WERI-Rb-1 (cell line): ENCODE data around the gene GON4L.
"Not testable (repeated sequence)": the region's sequence is repeated elsewhere in the genome, so short reads cannot be mapped to it uniquely, and the experiment has no call there.

Experiments
- DNase-seq: peaks from one replicate; pipeline ENCODE4 v3.0.0-alpha.2; 2020
- H3K27ac ChIP-seq: fragments of 250-450 bp; sonication (Bioruptor Pico); 2 replicates; pipeline ENCODE4 v1.5.1; 2020; ENCODE audit warnings: mild to moderate bottlenecking, moderate library complexity
- H3K27me3 ChIP-seq: fragments of 250-450 bp; sonication (Bioruptor Pico); 2 replicates; pipeline ENCODE4 v1.5.1; 2021; ENCODE audit warnings: mild to moderate bottlenecking, low read depth, moderate library complexity; ENCODE audit not compliant: insufficient read depth, severe bottlenecking
- H3K36me3 ChIP-seq: fragments of 250-450 bp; sonication (Bioruptor Pico); 2 replicates; pipeline ENCODE4 v1.5.1; 2020; ENCODE audit warnings: mild to moderate bottlenecking, moderate library complexity
- H3K4me3 ChIP-seq: 2 replicates; pipeline ENCODE4 v1.5.1; 2011; ENCODE audit warnings: low read depth, mild to moderate bottlenecking, control low read depth, low read length
- H3K9me3 ChIP-seq: fragments of 250-450 bp; sonication (Bioruptor Pico); 2 replicates; pipeline ENCODE4 v1.5.1; 2021; ENCODE audit warnings: mild to moderate bottlenecking, moderate library complexity; ENCODE audit not compliant: severe bottlenecking
- CTCF ChIP-seq: IDR thresholded peaks from 2 replicates; pipeline ENCODE4 v1.5.1; 2011; ENCODE audit warnings: low read depth, mild to moderate bottlenecking, control low read depth, inconsistent platforms, low read length

GON4L gene

GRCh38 chr1:155801149-155801548, 55.9 kb downstream of the GON4L start:
- Histone ChIP-seq H3K4me3 (no peak overlapping the region), H3K27ac (no peak overlapping the region), H3K9me3 (no peaks in the 10 kb centered on the region), H3K27me3 (no peaks in the 10 kb centered on the region), H3K36me3 (peaks cover 76% of the 10 kb centered on the region)
- TF ChIP-seq CTCF: no peak
- DNase-seq: no peak

DNA sequence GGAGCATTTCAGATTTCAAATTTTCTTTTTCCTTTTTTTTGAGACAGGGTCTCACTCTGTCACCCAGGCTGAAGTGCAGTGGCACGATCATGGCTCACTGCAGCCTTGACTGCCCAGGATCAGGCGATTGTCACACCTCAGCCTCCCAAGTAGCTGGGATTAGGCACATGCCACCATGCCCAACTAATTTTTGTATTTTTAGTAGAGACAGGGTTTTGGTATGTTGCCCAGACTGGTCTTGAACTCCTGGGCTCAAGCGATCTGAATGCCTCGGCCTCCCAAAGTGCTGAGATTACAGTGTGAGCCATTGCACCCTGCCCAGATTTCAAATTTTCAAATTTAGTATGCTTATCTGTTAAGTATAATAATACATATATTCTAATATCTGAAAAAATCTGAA, 61.4 kb downstream of the GON4L start:
- H3K27me3 ChIP-seq, H3K9me3 ChIP-seq, H3K4me3 ChIP-seq, DNase-seq, H3K27ac ChIP-seq: not testable (repeated sequence)
- H3K36me3 ChIP-seq: peaks cover 75% of the 10 kb centered on the region

DNA sequence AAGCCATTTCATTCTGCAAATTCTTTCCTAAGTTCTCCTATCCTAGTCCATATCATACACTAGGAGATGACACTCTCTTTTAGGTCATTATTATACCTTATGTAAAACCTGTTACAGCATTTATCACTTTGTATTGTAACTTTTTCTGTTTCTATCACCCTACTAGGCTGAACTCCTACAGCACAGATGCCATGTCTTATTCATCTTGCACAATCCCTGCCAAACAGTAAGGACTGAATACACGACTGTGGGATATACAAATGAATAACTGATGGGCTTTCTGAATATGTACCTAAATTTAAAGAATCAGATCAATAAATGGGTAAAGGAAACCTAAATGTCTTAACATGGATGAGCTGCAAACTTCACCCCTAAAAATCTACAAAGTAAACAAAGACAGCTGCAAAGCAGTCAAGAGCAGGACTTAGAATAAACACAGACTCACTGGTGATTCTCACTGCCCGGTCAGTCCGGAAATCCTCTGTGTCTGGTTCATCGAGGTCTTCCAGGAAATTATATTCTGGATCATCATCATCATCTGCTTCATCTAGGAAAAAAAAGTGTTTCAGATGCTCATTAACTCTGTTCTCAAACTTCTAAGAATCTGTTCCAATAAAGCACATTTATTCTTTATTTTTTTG, 62.3 kb downstream of the GON4L start:
- Histone ChIP-seq H3K27ac (no peak overlapping the region), H3K36me3 (peaks cover 72% of the 10 kb centered on the region), H3K4me3 (no peak overlapping the region), H3K27me3 (no peaks in the 10 kb centered on the region), H3K9me3 (no peaks in the 10 kb centered on the region)
- TF ChIP-seq CTCF: no peak
- DNase-seq: no peak

- Histone ChIP-seq H3K27ac (no peak overlapping the region), H3K27me3 (no peaks in the 10 kb centered on the region), H3K36me3 (peaks cover 62% of the 10 kb centered on the region), H3K9me3 (no peaks in the 10 kb centered on the region), H3K4me3 (no peak overlapping the region)
- DNase-seq: no peak
- no peak for TF ChIP-seq CTCF
Observed at GRCh38 chr1:155793213-155793612, 63.8 kb downstream of the GON4L start.

- H3K27ac ChIP-seq: no peak overlapping the region
- H3K36me3 ChIP-seq: peaks cover 84% of the 10 kb centered on the region
- H3K4me3 ChIP-seq: no peak overlapping the region
- no peaks in the 10 kb centered on the region for H3K9me3 ChIP-seq
- DNase-seq: no peak
- no peaks in the 10 kb centered on the region for H3K27me3 ChIP-seq
- no peak for TF ChIP-seq CTCF
Observed at GRCh38 chr1:155777582-155777981, 79.4 kb downstream of the GON4L start.

DNA sequence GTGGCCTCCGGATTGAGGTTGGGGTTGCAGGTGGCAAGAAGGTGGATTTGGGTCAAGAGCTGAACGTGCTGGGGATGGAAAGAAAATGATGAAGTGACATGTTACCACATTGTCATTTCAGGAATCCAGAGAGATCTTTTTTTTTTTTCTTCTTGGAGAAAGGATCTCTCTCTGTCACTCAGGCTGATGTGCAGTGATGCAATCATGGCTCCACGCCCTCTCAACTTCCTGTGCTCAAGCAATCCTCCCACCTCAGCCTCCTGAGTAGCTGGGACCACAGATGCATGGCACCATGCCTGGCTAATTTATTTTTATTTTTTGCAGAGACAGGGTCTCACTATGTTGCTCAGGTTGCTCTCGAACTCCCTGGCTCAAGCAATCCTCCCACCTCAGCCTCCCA, 80.6 kb downstream of the GON4L start:
- H3K36me3 ChIP-seq: peaks cover 85% of the 10 kb centered on the region
- H3K9me3 ChIP-seq: no peaks in the 10 kb centered on the region
- H3K4me3 ChIP-seq: no peak overlapping the region
- DNase-seq: no peak
- TF ChIP-seq CTCF: no peak
- no peaks in the 10 kb centered on the region for H3K27me3 ChIP-seq
- no peak overlapping the region for H3K27ac ChIP-seq
